Mammary epithelial cell (primary cell): ENCODE data around the gene ZNF326.

ENCODE experiments used
- EZH2 ChIP-seq: IDR thresholded peaks from 2 replicates; pipeline ENCODE4 v1.6.1; 2012; ENCODE audit warnings: low read length, inconsistent platforms, borderline replicate concordance
- TF ChIP-seq, protein P1 (sequence below), 2 donors: IDR thresholded peaks in 1 of 2; conservative IDR thresholded peaks in 1 of 2; 2 replicates each; pipeline ENCODE4 v1.5.1; 2011 to 2012; ENCODE audit warnings: inconsistent platforms in 2 of 2, low read length in 2 of 2, mild to moderate bottlenecking in 2 of 2, control low read depth in 1 of 2, low read depth in 1 of 2; ENCODE audit not compliant: insufficient read depth in 1 of 2; ENCODE audit errors: extremely low read depth in 1 of 2

- TF ChIP-seq, protein P1, sequence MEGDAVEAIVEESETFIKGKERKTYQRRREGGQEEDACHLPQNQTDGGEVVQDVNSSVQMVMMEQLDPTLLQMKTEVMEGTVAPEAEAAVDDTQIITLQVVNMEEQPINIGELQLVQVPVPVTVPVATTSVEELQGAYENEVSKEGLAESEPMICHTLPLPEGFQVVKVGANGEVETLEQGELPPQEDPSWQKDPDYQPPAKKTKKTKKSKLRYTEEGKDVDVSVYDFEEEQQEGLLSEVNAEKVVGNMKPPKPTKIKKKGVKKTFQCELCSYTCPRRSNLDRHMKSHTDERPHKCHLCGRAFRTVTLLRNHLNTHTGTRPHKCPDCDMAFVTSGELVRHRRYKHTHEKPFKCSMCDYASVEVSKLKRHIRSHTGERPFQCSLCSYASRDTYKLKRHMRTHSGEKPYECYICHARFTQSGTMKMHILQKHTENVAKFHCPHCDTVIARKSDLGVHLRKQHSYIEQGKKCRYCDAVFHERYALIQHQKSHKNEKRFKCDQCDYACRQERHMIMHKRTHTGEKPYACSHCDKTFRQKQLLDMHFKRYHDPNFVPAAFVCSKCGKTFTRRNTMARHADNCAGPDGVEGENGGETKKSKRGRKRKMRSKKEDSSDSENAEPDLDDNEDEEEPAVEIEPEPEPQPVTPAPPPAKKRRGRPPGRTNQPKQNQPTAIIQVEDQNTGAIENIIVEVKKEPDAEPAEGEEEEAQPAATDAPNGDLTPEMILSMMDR (conservative IDR thresholded peaks at IDR 0.05 in 1 of 2, IDR thresholded peaks at IDR 0.05 in 1 of 2; ENCODE audit: extremely low read depth in 1 of 2, insufficient read depth in 1 of 2, low read depth in 1 of 2, low read length in 2 of 2): no peak
- no peak for TF ChIP-seq EZH2
Observed at GRCh38 chr1:89998306-89998705, 3.4 kb downstream of the ZNF326 start.
